Panc1 (cell line): ENCODE results near the gene ARSI. TPM values are rescaled to one million over a fixed set of nuclear protein-coding genes. Genes with fewer than 3 reads are reported as not detected.
A peak's percentile ranks its signal among the peaks of the same experiment; 100 is the strongest.

Experiments
- ATAC-seq: fragments of 200-7000 bp; cut with Tn5 transposase; 2 replicates; pipeline ENCODE4 v1.9.1; 2020; ENCODE audit warnings: mild to moderate bottlenecking, moderate library complexity
- BruUV-seq: library from RNA; stranded (reverse); fragments of 400-500 nt; replicated peaks from 2 replicates; lab custom pipeline; 2021; lab: Mats Ljungman, UMichigan
- CTCF ChIA-PET: fragments of 300-600 bp; sonication (Branson Sonifier 250); formaldehyde crosslinking; loops from one replicate; lab custom pipeline; 2022; ENCODE audit warnings: antibody characterized with exemption; lab: Charles Lee
- POLR2A ChIA-PET: fragments of 300-600 bp; sonication (Branson Sonifier 250); formaldehyde crosslinking; loops from one replicate; lab custom pipeline; 2022; ENCODE audit warnings: antibody characterized with exemption; lab: Charles Lee
- DNase-seq: peaks from one replicate; pipeline ENCODE4 v3.0.0-alpha.2; 2010; ENCODE audit warnings: low read depth, low spot score
- H3K27ac ChIP-seq: 2 replicates; pipeline ENCODE4 v1.5.1; 2011; ENCODE audit warnings: mild to moderate bottlenecking, low read length, inconsistent platforms
- H3K27me3 ChIP-seq: fragments of 200-500 bp; sonication (Bioruptor generic); 2 replicates; pipeline ENCODE4 v1.6.0; 2014; ENCODE audit warnings: low read length, inconsistent platforms; ENCODE audit not compliant: control insufficient read depth, insufficient read depth
- H3K36me3 ChIP-seq: fragments of 200-500 bp; sonication (Bioruptor generic); 2 replicates; pipeline ENCODE4 v1.5.1; 2014; ENCODE audit warnings: inconsistent platforms, mild to moderate bottlenecking, low read length, moderate library complexity; ENCODE audit not compliant: control insufficient read depth, insufficient read depth
- H3K4me1 ChIP-seq: 2 replicates; pipeline ENCODE4 v1.5.1; 2011; ENCODE audit warnings: inconsistent platforms, mild to moderate bottlenecking, low read length, moderate library complexity; ENCODE audit not compliant: control insufficient read depth, insufficient read depth
- H3K4me3 ChIP-seq, 2 experiments: 2 replicates each; pipeline ENCODE4 v1.5.1; 2011 to 2012; ENCODE audit warnings: low read depth in 2 of 2, low read length in 2 of 2, mild to moderate bottlenecking in 2 of 2, inconsistent platforms in 1 of 2, moderate library complexity in 1 of 2
- H3K9me3 ChIP-seq: fragments of 200-500 bp; sonication (Bioruptor generic); 2 replicates; pipeline ENCODE4 v1.5.1; 2014; ENCODE audit warnings: low read depth, mild to moderate bottlenecking, inconsistent platforms, low read length, moderate library complexity; ENCODE audit not compliant: control insufficient read depth, insufficient read depth
- POLR2AphosphoS5 ChIP-seq: IDR thresholded peaks from 2 replicates; pipeline ENCODE4 v1.6.1; 2012; ENCODE audit warnings: mild to moderate bottlenecking, low read depth, low read length, moderate library complexity
- SIN3A ChIP-seq: IDR thresholded peaks from 2 replicates; pipeline ENCODE4 v1.6.1; 2012; ENCODE audit warnings: low read depth, mild to moderate bottlenecking, low read length, moderate library complexity, borderline replicate concordance; ENCODE audit not compliant: insufficient read depth
- TCF7L2 ChIP-seq: IDR thresholded peaks from 2 replicates; pipeline ENCODE4 v1.6.1; 2011; ENCODE audit warnings: mild to moderate bottlenecking, low read depth, low read length, inconsistent platforms
- in situ Hi-C: cut with HindIII; loops from 2 replicates; pipeline ENCODE4 v1.10.0; 2016; ENCODE audit warnings: low sequenced_read_pairs, low pct_unique_long_range_greater_than_20kb
- intact Hi-C: fragments of 100-400 bp; cut with micrococcal nuclease; formaldehyde crosslinking; loops from one replicate; pipeline ENCODE4 v1.10.0; 2022; ENCODE audit not compliant: unreplicated experiment
- total RNA-seq: library from RNA; stranded (reverse); gene quantifications from one replicate; pipeline ENCODE4 v1.2.1, GENCODE V29; 2021; ENCODE audit not compliant: unreplicated experiment
- TF ChIP-seq, protein P1 (sequence below), 2 experiments: IDR thresholded peaks; 2 replicates each; pipeline ENCODE4 v1.6.1; 2011 to 2012; ENCODE audit warnings: low read depth in 2 of 2, control low read depth in 1 of 2, low read length in 1 of 2, mild to moderate bottlenecking in 1 of 2, moderate library complexity in 1 of 2; ENCODE audit not compliant: insufficient read depth in 1 of 2
- TF ChIP-seq, protein P2 (sequence below): fragments of 450-650 bp; IDR thresholded peaks from 2 replicates; pipeline ENCODE4 v1.5.1; 2017; ENCODE audit warnings: mild to moderate bottlenecking

The ARSI gene
- total RNA-seq, 1 experiment from 2014 or later = 18.6 TPM

DNA sequence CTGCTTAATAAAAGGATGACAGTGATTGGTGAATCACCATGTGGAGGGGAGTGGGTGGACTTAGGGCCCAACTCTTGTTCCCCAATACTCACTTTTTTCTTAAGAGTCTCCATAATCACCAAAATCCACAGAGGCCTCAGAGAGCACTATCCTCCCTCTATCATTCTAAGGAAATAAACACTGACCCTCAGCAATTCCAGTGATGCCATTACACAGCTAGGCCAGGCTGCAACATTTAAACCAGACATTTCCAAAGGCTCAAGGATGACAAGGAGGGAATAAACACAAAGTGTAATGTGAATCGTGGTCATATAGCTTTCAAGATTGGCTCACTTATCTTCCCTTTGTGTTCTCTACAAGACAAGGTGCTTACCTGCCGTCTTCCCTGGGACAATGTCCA lies 2.4 kb upstream of the ARSI start:
- Histone ChIP-seq H3K9me3 (no peaks in the 10 kb centered on the region), H3K36me3 (no peaks in the 10 kb centered on the region), H3K27me3 (no peaks in the 10 kb centered on the region), H3K27ac (peak overlapping the region; percentile 57), H3K4me1 (peaks cover 24% of the 10 kb centered on the region), H3K4me3 (no peak overlapping the region)
- no peak for ATAC-seq
- BruUV-seq = no TSS peak
- in situ Hi-C loops (no loop called here), intact Hi-C loops (no loop called here)
- ChIA-PET POLR2A (no interaction called here), CTCF (no interaction called here)
- TF ChIP-seq, protein P1, sequence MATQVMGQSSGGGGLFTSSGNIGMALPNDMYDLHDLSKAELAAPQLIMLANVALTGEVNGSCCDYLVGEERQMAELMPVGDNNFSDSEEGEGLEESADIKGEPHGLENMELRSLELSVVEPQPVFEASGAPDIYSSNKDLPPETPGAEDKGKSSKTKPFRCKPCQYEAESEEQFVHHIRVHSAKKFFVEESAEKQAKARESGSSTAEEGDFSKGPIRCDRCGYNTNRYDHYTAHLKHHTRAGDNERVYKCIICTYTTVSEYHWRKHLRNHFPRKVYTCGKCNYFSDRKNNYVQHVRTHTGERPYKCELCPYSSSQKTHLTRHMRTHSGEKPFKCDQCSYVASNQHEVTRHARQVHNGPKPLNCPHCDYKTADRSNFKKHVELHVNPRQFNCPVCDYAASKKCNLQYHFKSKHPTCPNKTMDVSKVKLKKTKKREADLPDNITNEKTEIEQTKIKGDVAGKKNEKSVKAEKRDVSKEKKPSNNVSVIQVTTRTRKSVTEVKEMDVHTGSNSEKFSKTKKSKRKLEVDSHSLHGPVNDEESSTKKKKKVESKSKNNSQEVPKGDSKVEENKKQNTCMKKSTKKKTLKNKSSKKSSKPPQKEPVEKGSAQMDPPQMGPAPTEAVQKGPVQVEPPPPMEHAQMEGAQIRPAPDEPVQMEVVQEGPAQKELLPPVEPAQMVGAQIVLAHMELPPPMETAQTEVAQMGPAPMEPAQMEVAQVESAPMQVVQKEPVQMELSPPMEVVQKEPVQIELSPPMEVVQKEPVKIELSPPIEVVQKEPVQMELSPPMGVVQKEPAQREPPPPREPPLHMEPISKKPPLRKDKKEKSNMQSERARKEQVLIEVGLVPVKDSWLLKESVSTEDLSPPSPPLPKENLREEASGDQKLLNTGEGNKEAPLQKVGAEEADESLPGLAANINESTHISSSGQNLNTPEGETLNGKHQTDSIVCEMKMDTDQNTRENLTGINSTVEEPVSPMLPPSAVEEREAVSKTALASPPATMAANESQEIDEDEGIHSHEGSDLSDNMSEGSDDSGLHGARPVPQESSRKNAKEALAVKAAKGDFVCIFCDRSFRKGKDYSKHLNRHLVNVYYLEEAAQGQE (IDR thresholded peaks at IDR 0.05; ENCODE audit: insufficient read depth in 1 of 2, low read depth in 2 of 2, low read length in 1 of 2) = no peak
- no peak for TF ChIP-seq TCF7L2
- no peak for TF ChIP-seq SIN3A
- TF ChIP-seq, protein P2, sequence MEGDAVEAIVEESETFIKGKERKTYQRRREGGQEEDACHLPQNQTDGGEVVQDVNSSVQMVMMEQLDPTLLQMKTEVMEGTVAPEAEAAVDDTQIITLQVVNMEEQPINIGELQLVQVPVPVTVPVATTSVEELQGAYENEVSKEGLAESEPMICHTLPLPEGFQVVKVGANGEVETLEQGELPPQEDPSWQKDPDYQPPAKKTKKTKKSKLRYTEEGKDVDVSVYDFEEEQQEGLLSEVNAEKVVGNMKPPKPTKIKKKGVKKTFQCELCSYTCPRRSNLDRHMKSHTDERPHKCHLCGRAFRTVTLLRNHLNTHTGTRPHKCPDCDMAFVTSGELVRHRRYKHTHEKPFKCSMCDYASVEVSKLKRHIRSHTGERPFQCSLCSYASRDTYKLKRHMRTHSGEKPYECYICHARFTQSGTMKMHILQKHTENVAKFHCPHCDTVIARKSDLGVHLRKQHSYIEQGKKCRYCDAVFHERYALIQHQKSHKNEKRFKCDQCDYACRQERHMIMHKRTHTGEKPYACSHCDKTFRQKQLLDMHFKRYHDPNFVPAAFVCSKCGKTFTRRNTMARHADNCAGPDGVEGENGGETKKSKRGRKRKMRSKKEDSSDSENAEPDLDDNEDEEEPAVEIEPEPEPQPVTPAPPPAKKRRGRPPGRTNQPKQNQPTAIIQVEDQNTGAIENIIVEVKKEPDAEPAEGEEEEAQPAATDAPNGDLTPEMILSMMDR = no peak
- no peak for DNase-seq

DNA sequence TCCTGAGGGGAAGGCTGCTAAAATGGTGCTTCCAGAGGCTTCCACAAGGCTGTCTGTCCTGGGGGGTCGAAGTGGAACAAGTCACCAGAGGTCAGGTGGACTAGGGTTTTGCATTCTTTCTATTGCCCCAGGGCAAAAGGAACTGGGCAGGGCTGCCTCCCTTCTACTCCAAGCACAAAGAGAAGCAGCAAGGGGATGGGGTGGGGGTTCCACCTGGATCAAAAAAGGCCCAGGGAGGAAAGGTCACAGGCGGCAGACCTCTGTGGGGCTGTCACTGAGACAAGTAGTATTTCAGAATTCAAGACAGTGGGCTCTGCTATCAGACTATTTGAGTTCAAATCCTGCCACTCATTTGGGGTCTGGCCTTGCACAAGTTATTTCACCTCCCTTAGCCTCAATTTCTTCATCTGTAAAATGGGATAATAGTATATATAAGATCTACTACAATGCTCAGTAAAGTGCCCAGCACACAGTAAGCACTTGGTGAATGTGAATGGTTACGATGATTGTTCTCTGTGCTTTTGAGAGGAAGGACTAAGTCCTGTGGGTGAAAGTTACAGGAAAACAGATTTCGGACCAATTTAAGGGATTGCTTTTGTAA lies 1.9 kb upstream of the ARSI start:
- intact Hi-C loops = no loop called here
- no peak for DNase-seq
- in situ Hi-C loops = no loop called here
- ATAC-seq = no peak
- Histone ChIP-seq H3K27ac (peak overlapping the region; percentile 57; the same call in 1 of the 2 replicates), H3K4me3 (no peak overlapping the region), H3K27me3 (no peaks in the 10 kb centered on the region), H3K9me3 (no peaks in the 10 kb centered on the region), H3K36me3 (no peaks in the 10 kb centered on the region), H3K4me1 (peaks cover 29% of the 10 kb centered on the region)
- no TSS peak for BruUV-seq
- TF ChIP-seq, protein P1 (IDR thresholded peaks at IDR 0.05; ENCODE audit: insufficient read depth in 1 of 2, low read depth in 2 of 2, low read length in 1 of 2) = no peak
- TF ChIP-seq, protein P2 = no peak
- TF ChIP-seq SIN3A (no peak), TCF7L2 (no peak), POLR2AphosphoS5 (no peak)
- ChIA-PET POLR2A (interaction anchor here (0.5 kb wide), 1 partner anchor 11 kb away, joined by 3 read pairs; no protein-coding TSS in a partner anchor), CTCF (interaction anchor here (0.6 kb wide), 1 partner anchor 136 kb away, joined by 3 read pairs; no protein-coding TSS in a partner anchor)
